22Rv1 (cell line): ENCODE measurements around the gene PTGR1.

Experiments
- CTCF ChIP-seq: fragments of 450-650 bp; IDR thresholded peaks from 2 replicates; pipeline ENCODE4 v1.5.1; 2017; ENCODE audit warnings: mild to moderate bottlenecking
- ZFX ChIP-seq: fragments of 450-650 bp; IDR thresholded peaks from 2 replicates; pipeline ENCODE4 v1.6.1; 2017; ENCODE audit warnings: antibody characterized with exemption, borderline replicate concordance

DNA sequence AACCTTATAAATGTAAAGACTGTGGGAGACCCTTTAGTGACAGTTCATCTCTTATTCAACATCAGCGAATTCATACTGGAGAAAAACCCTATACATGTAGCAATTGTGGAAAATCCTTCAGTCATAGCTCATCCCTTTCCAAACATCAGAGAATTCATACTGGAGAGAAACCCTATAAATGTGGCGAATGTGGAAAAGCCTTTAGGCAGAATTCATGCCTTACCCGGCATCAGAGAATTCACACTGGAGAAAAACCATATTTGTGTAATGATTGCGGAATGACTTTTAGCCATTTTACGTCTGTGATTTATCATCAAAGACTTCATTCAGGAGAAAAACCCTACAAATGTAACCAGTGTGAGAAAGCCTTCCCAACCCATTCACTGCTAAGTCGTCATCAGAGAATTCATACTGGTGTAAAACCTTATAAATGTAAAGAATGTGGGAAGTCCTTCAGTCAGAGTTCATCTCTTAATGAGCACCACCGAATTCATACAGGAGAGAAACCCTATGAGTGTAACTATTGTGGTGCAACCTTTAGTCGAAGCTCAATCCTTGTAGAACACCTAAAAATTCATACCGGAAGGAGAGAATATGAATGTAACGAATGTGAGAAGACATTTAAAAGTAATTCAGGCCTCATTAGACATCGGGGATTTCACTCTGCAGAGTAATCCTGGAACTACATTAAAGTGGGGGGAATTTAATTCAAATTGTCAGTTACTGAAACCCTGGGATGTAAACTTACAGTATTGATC lies 56.8 kb downstream of the PTGR1 start:
- TF ChIP-seq CTCF (no peak), ZFX (no peak)
